Endodermal cell (in vitro differentiated cells): Measurements from ENCODE around the gene ZNF804A. TPM values are rescaled to one million over a fixed set of nuclear protein-coding genes. Genes with fewer than 3 reads are reported as not detected.

Source experiments
- DNase-seq: peaks from one replicate; pipeline ENCODE4 v3.0.0-alpha.2; 2017
- H3K27ac ChIP-seq: 2 replicates; pipeline ENCODE4 v1.5.1; 2013; ENCODE audit warnings: mild to moderate bottlenecking, low read depth, low read length, moderate library complexity
- H3K27me3 ChIP-seq: 2 replicates; pipeline ENCODE4 v1.6.1; 2013; ENCODE audit warnings: mild to moderate bottlenecking, low read length, moderate library complexity; ENCODE audit not compliant: insufficient read depth, control insufficient read depth, poor library complexity, severe bottlenecking
- H3K36me3 ChIP-seq: 2 replicates; pipeline ENCODE4 v1.7.0; 2013; ENCODE audit warnings: mild to moderate bottlenecking, low read length, moderate library complexity; ENCODE audit not compliant: control insufficient read depth, insufficient read depth
- H3K4me1 ChIP-seq: one replicate; pipeline ENCODE4 v1.7.0; 2013; ENCODE audit warnings: low read length; ENCODE audit not compliant: control insufficient read depth, insufficient read depth
- H3K4me3 ChIP-seq: 2 replicates; pipeline ENCODE4 v1.5.1; 2013; ENCODE audit warnings: mild to moderate bottlenecking, low read length, moderate library complexity
- H3K9ac ChIP-seq: 2 replicates; pipeline ENCODE4 v1.6.1; 2013; ENCODE audit warnings: mild to moderate bottlenecking, low read length, moderate library complexity; ENCODE audit not compliant: poor library complexity, severe bottlenecking; ENCODE audit errors: extremely low read depth
- H3K9me3 ChIP-seq: 2 replicates; pipeline ENCODE4 v1.6.1; 2013; ENCODE audit warnings: mild to moderate bottlenecking, low read length, moderate library complexity; ENCODE audit not compliant: control insufficient read depth
- H3K27ac Mint-ChIP-seq: 2 replicates; pipeline ENCODE4 v1.8.0; 2020; ENCODE audit warnings: mixed read lengths
- H3K27me3 Mint-ChIP-seq: 2 replicates; pipeline ENCODE4 v1.8.0; 2021; ENCODE audit warnings: mild to moderate bottlenecking, mixed read lengths; ENCODE audit not compliant: insufficient read depth
- H3K36me3 Mint-ChIP-seq: 2 replicates; pipeline ENCODE4 v1.8.0; 2020; ENCODE audit warnings: low read depth, mixed read lengths
- H3K4me1 Mint-ChIP-seq: 2 replicates; pipeline ENCODE4 v1.8.0; 2020; ENCODE audit warnings: mixed read lengths
- H3K4me3 Mint-ChIP-seq: 2 replicates; pipeline ENCODE4 v1.8.0; 2020; ENCODE audit warnings: mild to moderate bottlenecking, moderate library complexity, mixed read lengths
- H3K9me3 Mint-ChIP-seq: 2 replicates; pipeline ENCODE4 v1.8.0; 2020; ENCODE audit warnings: mild to moderate bottlenecking, mixed read lengths
- WGBS, 2 experiments: methylation state at CpG; one replicate each; pipeline versions ENCODE4 v1.1.5 to v1.1.7; 2013; ENCODE audit warnings: missing lambda C conversion rate in 2 of 2, mixed read lengths in 1 of 2; ENCODE audit not compliant: insufficient coverage in 1 of 2, insufficient read length in 1 of 2; 5-methylcytosine and 5-hydroxymethylcytosine counted together
- total RNA-seq, 2 donors: library from RNA; stranded (reverse); fragmentation: NEBNext Ultra II Directional in 1 of 2; extraction: Animal tissue kit (Norgen Biotek cat#: 25700) in 1 of 2; gene quantifications; 2 replicates in 1 of 2; 3 replicates in 1 of 2; pipeline ENCODE4 v1.2.1, GENCODE V29; 2021
- TF ChIP-seq, protein P1 (sequence below): fragments of 200-600 bp; sonication (generic); conservative IDR thresholded peaks from 2 replicates; pipeline ENCODE4 v1.5.0; 2021; ENCODE audit warnings: antibody characterized with exemption, mild to moderate bottlenecking

The ZNF804A gene
- total RNA-seq, 2 donors from 2014 or later, result 0.15 TPM; not detected in 1

DNA sequence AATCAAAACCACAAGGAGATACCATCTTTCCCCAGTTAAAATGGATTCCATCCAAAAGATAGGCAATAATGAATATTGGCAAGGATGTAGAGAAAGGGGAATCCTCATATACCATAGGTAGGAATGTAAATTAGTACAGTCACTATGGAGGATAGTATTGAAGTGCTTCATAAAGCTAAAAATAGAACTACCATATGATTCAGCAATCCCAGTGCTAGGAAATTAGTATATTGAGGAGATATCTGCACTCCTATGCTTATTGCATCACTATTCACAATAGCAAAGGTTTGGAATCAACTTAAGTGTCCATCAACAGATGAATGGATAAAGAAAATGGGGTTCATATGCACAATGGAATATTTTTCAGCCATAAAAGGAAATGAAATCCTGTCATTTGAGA lies 251.2 kb downstream of the ZNF804A start:
- no peaks in the 10 kb centered on the region for H3K9me3 Mint-ChIP-seq
- no peaks in the 10 kb centered on the region for H3K4me1 Mint-ChIP-seq
- H3K4me1 ChIP-seq, result no peaks in the 10 kb centered on the region
- no peaks in the 10 kb centered on the region for H3K9me3 ChIP-seq
- H3K27me3 ChIP-seq, result no peaks in the 10 kb centered on the region
- TF ChIP-seq, protein P1, sequence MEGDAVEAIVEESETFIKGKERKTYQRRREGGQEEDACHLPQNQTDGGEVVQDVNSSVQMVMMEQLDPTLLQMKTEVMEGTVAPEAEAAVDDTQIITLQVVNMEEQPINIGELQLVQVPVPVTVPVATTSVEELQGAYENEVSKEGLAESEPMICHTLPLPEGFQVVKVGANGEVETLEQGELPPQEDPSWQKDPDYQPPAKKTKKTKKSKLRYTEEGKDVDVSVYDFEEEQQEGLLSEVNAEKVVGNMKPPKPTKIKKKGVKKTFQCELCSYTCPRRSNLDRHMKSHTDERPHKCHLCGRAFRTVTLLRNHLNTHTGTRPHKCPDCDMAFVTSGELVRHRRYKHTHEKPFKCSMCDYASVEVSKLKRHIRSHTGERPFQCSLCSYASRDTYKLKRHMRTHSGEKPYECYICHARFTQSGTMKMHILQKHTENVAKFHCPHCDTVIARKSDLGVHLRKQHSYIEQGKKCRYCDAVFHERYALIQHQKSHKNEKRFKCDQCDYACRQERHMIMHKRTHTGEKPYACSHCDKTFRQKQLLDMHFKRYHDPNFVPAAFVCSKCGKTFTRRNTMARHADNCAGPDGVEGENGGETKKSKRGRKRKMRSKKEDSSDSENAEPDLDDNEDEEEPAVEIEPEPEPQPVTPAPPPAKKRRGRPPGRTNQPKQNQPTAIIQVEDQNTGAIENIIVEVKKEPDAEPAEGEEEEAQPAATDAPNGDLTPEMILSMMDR, result no peak
- H3K9ac ChIP-seq, result no peak overlapping the region
- no peak overlapping the region for H3K27ac Mint-ChIP-seq
- H3K27ac ChIP-seq, result no peak overlapping the region
- no peak overlapping the region for H3K4me3 Mint-ChIP-seq
- no peaks in the 10 kb centered on the region for H3K27me3 Mint-ChIP-seq
- H3K4me3 ChIP-seq, result no peak overlapping the region
- no peaks in the 10 kb centered on the region for H3K36me3 ChIP-seq
- DNase-seq, result no peak
- no peaks in the 10 kb centered on the region for H3K36me3 Mint-ChIP-seq

DNA sequence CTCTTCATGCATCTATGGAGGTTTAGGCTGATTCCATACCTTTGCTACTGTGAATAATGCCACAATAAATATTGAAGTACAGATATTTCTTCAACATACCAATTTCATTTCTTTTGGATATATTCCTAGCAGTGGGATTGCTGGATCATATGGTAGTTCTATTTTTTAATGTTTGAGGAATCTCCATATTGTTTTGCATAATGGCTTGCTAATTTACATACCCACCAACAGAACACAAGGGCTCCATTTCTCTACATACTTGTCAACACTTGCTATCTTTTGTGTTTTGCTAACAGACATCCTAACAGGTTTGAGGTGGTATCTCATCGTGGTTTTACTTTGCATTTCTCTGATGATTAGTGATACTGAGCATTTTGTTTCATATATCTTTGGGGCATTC lies 253.2 kb downstream of the ZNF804A start:
- no peak overlapping the region for H3K9ac ChIP-seq
- H3K27ac ChIP-seq, result no peak overlapping the region
- no peaks in the 10 kb centered on the region for H3K4me1 Mint-ChIP-seq
- no peaks in the 10 kb centered on the region for H3K9me3 Mint-ChIP-seq
- TF ChIP-seq, protein P1, result no peak
- no peak overlapping the region for H3K4me3 ChIP-seq
- no peak overlapping the region for H3K4me3 Mint-ChIP-seq
- no peaks in the 10 kb centered on the region for H3K36me3 ChIP-seq
- no peaks in the 10 kb centered on the region for H3K27me3 ChIP-seq
- no peak for DNase-seq
- no peaks in the 10 kb centered on the region for H3K27me3 Mint-ChIP-seq
- H3K36me3 Mint-ChIP-seq, result no peaks in the 10 kb centered on the region
- H3K4me1 ChIP-seq, result no peaks in the 10 kb centered on the region
- no peak overlapping the region for H3K27ac Mint-ChIP-seq
- WGBS, 2 experiments, result 81% methylated on average over 1 of the region's 1 CpG; no CpG with 5 or more reads in 1 of the 2 experiments
- H3K9me3 ChIP-seq, result no peaks in the 10 kb centered on the region

DNA sequence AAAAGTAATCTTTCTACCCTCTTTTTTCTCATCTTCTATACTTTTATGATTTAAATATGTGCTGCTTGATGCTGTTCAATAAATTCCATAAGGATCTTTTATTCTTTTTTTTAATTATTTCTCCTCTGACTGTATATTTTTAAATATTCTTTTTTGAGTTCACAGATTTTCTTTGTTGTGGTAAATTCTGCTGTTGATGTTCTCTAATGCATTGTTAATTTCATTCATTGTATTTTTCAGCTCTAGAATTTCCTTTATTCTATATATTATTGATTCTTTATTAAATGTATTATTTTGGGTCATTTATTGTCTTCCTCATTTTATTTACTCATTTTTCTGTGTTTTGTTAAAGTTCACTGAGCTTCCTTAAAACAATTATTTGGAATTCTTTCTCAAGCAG lies 260.9 kb downstream of the ZNF804A start:
- no peak overlapping the region for H3K9ac ChIP-seq
- Mint-ChIP-seq H3K27me3 (no peaks in the 10 kb centered on the region), H3K36me3 (no peaks in the 10 kb centered on the region), H3K4me1 (no peaks in the 10 kb centered on the region), H3K27ac (no peak overlapping the region), H3K4me3 (no peak overlapping the region), H3K9me3 (peaks cover 10% of the 10 kb centered on the region)
- H3K4me1 ChIP-seq, result no peaks in the 10 kb centered on the region
- H3K27ac ChIP-seq, result no peak overlapping the region
- TF ChIP-seq, protein P1, result no peak
- H3K36me3 ChIP-seq, result no peaks in the 10 kb centered on the region
- H3K4me3 ChIP-seq, result no peak overlapping the region
- H3K9me3 ChIP-seq, result peaks cover 10% of the 10 kb centered on the region
- H3K27me3 ChIP-seq, result no peaks in the 10 kb centered on the region
- no peak for DNase-seq
